Epithelial cell of proximal tubule (primary cell): ENCODE measurements around the gene KIAA1210. TPM values are rescaled to one million over a fixed set of nuclear protein-coding genes. Genes with fewer than 3 reads are reported as not detected.

Source experiments
- DNase-seq: peaks from one replicate; pipeline ENCODE4 v3.0.0-alpha.2; 2011; ENCODE audit warnings: low read depth
- H3K4me3 ChIP-seq: 2 replicates; pipeline ENCODE4 v1.5.1; 2011; ENCODE audit warnings: low read depth, mild to moderate bottlenecking, low read length
- CTCF ChIP-seq: conservative IDR thresholded peaks from 2 replicates; pipeline ENCODE4 v1.5.1; 2012; ENCODE audit warnings: low read depth, mild to moderate bottlenecking, low read length
- total RNA-seq: library from RNA; depleted of rRNA; stranded (reverse); fragments of >200 nt; gene quantifications from 2 replicates; pipeline ENCODE4 v1.2.3, GENCODE V29; 2015

Gene KIAA1210
- total RNA-seq, 1 donor from 2014 or later = not detected

GRCh38 chrX:119151051-119151380 lies 23.4 kb upstream of the KIAA1210 start:
- TF ChIP-seq CTCF = no peak
- H3K4me3 ChIP-seq = no peak overlapping the region
- DNase-seq = no peak

- TF ChIP-seq CTCF = no peak
- no peak overlapping the region for H3K4me3 ChIP-seq
- no peak for DNase-seq
Observed at GRCh38 chrX:119150163-119151050, 22.8 kb upstream of the KIAA1210 start.

- DNase-seq = peak; percentile 16
- no peak overlapping the region for H3K4me3 ChIP-seq
- peak; percentile 37 for TF ChIP-seq CTCF
Observed at GRCh38 chrX:119147486-119147885, 19.9 kb upstream of the KIAA1210 start.

- no peak for DNase-seq
- TF ChIP-seq CTCF = peak; percentile 67
- no peak overlapping the region for H3K4me3 ChIP-seq
Observed at GRCh38 chrX:119145241-119145653, 17.6 kb upstream of the KIAA1210 start.

GRCh38 chrX:119134466-119134865 lies 6.9 kb upstream of the KIAA1210 start:
- no peak overlapping the region for H3K4me3 ChIP-seq
- TF ChIP-seq CTCF = no peak
- no peak for DNase-seq

GRCh38 chrX:119132961-119133360 lies 5.3 kb upstream of the KIAA1210 start:
- no peak for TF ChIP-seq CTCF
- H3K4me3 ChIP-seq = no peak overlapping the region
- no peak for DNase-seq

GRCh38 chrX:119132316-119132715 lies 4.7 kb upstream of the KIAA1210 start:
- TF ChIP-seq CTCF = no peak
- no peak overlapping the region for H3K4me3 ChIP-seq
- no peak for DNase-seq
